HG03175 (cell line): Measurements from ENCODE around the gene MAP3K14.

ENCODE experiments used
- ATAC-seq: cut with Tn5 transposase; IDR thresholded peaks from one replicate; pipeline ENCODE4 v1.9.1; 2021; ENCODE audit warnings: mild to moderate bottlenecking, moderate library complexity; ENCODE audit not compliant: unreplicated experiment

Gene MAP3K14

DNA sequence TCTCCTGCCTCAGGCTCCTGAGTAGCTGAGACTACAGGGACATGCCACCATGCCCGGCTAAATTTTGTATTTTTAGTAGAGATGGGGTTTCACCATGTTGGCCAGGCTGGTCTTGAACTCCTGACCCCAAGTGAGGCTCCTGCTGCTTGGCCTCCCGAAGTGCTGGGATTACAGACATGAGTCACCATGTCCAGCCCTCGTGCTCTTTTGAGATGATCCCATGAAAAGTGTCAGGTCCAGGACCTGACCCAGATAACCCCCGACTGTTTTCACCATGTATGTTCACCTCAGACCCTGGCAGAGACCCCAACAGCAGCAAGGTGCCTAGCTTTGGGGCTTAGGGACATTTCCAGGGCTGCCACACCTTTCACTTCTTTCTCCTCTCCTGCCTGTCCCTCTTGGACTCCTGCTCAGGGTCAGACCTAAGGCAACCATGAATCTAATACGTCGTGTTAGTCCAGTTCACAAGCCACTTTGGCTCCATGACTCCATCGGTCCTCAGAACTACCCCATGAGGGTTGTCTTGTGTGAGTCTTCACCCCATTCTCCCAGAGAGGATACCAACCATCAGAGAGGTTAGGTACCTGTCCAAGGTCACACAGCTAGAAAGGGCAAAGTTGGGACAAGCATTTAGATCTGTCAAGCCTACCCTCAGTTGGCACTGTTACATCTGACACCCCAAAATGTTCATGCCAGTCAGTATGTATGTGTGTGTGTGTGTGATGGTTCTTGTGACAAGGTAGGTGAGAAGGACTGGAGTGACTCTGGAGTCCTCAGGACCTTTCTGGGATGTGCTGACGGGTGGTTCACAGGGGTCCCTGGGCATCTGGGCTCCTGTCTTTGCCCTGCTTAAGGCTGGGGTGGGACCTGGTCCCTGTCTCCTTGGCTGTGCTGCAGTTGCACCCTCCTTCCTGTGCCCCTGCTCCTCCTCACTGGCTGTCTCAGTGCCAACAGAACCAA, 23.1 kb upstream of the MAP3K14 start:
- no peak for ATAC-seq

DNA sequence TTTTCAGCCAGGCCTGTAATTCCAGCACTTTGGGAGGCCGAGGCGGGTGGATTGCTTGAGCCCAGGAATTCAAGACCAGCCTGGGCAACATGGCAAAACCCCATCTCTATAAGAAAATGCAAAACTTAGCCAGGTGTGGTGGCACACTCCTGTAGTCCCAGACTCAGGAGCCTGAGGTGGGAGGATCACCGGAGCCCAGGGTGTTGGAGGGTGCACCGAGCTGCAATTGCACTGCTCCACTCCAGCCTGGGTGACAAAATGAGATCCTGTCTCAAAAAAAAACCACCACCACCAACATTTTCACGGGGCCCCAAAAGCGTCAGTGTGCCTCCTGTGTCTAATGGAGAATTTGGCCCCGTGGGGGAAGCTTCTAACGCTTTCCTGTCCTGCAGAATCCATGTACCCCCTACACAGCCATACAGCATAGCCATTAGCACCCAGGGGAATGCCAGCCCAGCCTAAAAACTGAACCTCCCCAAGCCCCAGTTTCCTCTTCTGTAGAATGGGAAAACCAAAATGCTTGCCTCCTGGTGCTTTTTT, 22.2 kb upstream of the MAP3K14 start:
- ATAC-seq, result no peak

DNA sequence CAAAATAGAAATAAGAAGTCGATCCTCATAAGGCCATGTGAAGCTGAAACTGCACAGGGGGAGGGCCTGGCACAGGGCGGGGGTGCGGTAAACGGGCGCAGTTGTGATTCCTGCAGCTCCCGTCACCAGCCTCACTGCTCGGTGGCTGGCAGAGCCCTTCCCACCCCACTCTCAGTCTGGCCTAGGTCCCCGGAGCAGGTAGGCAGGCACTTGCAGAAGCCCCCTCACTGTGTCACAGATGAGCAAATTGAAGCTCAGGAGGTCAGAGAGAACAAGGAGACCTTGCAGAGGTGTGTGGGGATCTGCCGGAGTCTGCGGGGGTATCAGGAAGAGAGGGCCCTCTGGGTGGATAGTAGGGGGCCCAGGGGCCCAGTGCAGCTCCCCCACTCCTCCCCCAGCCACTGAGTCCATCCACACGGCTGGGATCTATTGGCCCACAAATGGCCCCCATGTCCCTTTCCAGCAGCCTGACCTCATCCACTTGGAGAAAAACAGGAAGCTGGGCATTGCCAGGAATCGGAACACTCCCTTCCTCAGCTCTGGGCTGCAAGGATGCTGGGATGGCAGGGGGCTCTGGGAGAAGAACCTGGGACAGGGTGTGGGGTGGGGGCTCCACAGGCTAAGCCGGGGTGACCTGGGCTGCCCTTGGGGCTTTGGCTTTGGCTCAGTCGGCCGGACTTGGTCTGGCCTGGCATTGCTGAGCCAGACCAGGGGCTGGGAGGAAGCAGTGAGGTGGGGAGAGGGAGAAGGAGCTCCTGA, 21.4 kb upstream of the MAP3K14 start:
- ATAC-seq, result no peak

DNA sequence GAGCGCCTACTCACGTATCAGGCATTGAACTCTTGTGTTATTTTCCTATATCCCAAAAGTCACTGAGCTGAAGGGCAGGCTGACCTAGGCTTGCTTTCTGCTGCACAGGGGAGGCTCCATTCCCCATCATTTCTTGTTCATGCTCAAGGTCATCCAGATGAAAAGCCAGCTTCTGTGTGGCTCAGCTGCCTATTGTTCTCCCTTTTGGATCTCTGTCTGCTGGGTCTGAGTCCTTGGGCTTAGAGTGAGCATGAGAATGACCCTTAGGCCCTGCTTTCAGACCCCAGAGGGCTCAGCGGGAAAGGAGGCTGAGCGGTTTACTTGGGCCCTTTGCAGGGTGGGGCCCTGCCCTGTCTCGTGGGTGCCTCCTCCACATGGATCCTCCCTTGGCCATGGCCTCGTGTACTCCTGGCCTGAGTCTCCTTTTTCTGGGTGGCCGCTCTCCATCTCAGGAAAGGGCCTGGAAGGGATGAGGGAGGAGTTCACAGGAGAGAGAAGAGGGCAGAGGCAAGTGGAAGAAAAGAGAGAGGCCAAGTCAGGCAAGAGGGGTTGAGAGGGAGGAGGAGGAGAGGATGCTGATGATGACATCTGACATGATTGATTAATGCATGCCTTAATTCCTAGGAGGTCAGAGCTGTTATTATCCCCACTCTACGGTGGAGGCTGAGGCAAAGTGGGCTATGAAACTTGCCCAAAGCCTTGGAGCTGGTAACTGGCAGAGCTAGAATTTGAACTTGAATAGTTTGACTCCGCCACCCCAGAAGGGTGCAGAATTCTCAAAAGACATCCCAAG, 19.8 kb upstream of the MAP3K14 start:
- ATAC-seq, result no peak

DNA sequence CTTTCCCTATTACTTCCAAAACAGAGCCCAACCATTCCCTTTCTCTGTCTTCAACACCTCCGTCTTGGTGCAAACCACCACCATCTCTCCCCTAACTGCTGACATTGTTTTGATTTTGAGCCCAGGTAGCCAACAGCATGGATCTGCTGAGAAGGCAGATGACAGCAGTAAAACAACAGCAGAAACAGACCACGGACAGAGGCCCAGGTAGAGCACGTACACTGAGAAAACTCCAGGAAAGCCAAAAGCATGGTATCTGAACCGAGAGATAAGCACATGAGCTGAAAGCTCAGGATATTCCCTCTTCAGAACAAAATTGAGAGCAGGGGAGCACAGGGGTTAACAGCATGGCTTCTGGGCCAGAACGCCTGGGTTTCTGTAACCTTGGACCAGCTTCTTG, 18.9 kb upstream of the MAP3K14 start:
- ATAC-seq, result no peak

DNA sequence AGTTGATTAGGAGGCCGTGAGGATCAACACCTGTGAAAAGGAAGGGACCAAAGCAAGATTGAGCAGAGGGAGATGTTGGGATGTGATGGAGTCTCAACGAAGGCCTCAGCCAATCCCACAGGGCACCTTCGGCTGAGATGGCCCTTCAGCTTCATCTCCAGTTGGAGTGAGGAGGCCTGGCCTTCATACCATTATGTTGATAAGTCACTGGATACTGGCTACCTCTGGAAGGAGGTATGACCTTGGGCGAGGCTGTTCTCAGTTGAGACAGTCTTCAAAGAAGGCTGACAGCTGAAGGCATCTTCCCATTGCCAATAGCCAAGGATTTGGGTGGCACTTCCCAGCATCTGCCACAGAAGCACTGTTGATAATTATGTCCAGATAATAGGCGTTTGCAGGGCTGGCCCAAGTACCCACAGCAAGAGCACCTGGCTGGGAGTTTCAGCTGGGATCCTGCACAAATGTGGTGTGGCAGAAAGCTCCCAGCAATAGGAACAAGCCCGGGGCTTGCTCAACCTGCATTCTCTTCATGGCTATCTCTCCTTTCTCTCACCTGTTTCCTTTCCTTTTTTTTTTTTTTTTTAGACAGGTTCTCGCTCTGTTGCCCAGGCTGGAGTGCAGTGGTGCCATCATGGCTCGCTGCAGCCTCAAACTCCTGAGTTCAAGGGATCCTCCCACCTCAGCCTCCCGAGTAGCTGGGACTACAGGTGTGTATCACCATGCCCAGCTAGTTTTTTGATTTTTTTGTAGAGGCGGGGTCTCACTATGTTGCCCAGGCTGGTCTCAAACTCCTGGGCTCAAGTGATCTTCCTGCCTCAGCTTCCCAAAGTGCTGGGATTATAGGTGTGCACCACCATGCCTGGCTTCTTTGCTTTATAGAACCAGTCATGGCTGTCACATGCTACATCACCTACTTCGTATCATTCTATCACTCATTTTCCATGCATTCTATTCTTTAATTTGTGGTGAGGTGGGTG, 18.2 kb upstream of the MAP3K14 start:
- ATAC-seq, result no peak

DNA sequence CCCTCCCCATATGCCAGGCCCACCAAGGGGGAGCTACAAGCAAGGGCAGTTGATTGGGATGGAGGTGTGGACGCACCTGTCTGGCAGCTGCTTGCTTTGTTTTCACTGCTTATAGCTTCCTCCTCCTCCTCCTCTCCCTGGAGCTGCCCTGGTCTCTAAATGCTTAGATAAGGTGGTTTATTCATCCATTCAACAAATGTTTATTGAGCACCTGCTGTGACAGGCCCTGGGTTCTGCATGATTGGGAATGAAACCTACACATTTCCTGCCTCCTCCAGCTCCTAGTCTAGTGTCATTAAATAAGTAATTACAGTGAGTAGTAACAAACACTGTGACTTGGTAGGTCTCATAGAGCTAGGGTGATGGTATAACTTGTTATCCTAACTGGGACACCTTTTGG, 17.4 kb upstream of the MAP3K14 start:
- ATAC-seq, result no peak

DNA sequence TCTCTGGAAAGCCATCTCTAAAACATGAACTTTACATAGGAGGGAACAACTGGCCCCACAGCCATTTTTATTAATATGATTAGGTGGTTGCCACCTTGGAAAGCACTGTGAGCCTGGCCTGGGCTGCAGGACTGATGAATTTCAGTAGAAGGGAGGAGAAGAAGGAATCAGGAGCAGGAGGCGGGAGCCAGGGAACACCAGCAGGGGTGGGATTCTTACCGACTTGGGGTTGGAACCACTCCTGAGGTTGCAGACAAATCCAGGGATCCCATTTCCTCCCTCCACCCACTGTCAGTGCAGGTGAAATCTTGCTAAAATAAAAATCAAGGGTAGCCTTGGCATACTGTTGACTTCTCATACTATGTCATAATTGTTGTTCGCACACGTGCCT, 16.9 kb upstream of the MAP3K14 start:
- no peak for ATAC-seq

DNA sequence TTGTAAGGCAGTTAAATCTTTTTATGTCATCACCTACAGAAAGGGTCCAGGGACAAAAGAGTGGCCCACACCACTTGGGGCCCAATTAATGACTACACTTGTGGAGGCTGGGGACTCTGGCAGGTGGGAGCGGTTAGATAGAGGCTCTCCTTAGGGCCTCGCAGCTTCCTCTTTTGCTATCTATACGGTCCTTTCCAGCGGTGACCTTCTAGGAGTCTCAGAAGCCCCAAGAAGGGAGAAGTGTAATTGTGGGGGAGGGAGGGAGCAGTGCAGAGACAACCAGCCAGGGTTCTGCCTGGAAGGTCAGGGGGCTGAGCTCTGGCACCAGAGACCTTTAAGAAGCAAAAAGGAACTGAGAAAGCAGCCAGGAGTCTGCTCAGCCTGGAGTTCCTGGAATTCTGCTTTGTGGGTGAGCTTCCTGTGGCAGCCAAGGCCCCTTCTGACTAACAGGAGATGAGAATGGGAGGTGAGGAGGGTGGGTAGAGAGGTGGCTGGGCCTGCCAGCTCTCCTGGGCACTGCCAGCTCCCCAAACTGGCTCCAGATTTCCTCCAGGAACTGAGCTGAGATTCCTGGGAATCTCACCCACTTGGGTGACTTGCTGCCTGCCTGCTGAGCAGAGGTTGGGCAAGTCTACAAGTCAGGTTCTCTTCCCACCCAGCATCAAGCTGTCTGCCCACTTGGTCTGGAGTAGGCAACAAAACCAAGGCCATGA, 16.3 kb upstream of the MAP3K14 start:
- peak; percentile 48 for ATAC-seq

DNA sequence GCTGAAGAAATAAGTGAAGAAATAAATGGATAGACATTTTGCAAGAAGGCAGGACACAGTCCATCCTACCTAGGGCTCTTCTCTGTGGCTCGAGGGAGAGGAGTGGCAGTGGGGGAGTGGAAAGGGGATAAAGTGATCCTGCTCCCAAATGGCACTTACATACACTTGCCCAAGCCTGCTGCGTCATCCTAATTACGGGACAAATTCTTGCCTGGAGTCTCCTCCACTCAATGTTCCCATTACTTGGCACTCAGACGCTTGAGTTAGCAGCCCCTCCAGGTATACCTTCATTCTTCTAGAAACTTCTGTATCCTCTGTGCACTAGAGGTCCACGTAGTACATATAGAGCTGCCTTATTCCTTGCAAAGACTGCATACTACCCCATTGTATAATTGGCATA, 15.7 kb upstream of the MAP3K14 start:
- no peak for ATAC-seq

DNA sequence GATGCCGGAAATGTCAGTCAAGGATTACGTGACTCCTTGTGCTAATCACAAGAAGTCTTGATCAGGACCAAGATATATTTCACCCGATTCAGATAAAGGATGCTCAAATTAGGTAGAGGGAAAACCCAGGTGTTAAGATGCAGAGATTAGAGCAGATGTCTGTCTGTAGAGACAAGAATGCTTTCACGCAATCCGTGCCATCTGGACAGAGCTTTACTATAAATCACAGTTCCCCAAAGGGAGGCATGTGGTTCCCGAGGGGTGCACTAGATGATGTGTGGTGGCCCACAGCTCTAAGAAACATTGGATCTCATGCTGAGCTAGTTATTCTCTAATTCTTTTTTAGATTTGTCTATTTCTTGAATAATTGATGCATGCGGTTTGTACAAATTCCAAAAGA, 9.8 kb upstream of the MAP3K14 start:
- no peak for ATAC-seq

DNA sequence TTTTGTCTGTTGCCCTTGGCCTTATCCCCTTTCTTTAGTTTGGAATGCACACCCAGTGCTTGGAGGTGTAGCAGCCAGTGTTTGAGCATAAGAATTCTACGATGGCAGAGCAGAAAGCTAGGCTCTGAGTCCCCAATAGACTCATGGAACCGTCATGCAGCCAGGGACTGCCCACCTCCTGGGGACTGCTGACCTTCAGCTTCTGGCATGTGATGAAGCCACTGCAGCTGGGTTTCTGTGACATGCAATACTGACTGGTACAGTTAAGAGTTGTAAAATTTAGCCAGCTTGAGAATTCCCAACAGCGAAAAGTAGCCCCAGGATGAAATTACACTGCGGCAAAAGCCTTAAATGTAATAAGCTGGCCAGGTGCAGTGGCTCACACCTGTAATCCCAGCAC, 9.0 kb upstream of the MAP3K14 start:
- no peak for ATAC-seq

DNA sequence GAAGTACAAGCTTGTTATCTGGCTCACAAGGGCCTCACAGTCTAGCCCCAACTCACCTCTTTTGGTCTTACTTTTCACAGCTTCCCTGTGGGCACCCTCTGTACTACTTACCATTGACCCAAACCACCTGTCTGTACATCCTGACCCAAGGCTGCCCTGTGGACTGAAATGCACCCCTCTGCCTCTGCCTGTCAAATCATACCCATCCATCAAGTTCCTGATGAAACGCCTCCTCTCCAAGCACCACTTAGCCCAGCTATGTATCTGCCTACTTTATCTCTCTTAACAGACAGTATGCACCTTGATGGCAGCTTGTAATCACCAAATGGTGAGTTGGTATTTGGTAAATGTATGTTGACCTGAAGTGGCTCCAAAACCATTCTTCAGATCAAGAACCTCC, 7.5 kb upstream of the MAP3K14 start:
- no peak for ATAC-seq

DNA sequence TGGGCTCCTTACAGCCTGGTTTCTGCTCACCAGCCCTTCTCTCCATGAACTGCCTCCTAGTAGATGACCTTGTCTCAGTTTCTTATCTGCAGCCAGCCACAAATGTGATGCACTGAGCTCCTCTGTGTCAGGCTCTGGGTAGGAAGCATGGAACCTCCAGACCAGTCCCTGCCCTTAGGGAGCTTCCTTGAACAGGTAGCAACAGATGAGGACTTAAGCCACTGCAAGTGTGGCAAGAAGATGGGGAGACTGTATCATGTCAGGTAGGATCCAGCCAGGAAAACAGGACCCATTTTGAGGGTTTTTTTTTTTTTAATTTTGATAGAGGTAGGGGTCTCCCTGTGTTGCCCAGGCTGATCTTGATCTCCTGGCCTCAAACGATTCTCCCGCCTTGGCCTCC, 5.3 kb upstream of the MAP3K14 start:
- no peak for ATAC-seq

DNA sequence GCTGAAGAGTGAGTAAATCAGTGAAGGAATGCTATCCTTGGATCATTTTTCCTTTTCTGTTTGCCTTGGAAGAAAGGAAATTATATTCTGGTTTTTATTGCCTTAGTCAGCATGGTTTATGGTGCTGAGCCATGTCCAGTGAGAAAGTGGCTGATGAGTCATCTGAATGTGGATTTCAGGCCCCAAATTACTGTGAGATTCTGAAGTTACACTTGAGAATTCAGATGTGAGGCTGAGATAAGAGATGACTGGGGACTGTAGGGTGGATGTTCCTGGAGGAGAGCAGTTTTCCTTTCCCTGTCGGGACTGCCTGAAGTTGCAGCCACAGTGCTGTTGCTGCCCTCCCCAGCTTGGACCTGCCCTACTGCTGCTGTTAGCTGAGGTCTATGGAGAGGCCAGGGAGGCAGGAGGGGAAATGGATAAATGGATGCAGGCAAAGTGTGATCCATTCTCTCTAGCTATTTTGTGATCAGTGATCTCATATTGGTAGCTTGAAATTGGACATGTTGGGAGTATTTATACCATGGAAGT, 4.2 kb upstream of the MAP3K14 start:
- ATAC-seq, result no peak

DNA sequence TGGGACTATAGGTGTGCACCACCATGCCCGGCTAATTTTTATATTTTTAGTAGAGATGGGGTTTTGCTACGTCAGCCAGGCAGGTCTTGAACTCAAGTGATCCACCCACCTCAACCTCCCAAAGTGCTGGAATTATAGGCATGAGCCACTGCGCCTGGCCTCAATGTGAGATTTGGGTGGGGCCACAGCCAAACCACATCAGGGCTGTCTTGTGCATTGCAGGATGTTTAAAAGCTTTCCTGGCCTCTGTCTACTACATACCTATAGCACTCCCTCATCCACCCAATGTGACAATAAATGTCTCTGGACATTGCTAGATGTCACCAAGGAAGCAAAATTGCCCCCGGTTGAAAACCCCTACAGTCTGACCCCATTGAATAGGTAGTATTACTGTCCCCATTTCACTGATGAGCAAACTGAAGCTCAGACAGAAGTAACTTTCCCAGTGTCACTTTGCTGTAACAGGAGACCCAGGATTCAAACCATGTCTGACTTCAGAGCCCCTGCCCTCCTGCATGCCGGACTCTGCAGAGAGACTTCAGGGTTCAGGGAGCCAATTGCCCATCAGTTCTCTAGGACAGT, 3.6 kb upstream of the MAP3K14 start:
- no peak for ATAC-seq

DNA sequence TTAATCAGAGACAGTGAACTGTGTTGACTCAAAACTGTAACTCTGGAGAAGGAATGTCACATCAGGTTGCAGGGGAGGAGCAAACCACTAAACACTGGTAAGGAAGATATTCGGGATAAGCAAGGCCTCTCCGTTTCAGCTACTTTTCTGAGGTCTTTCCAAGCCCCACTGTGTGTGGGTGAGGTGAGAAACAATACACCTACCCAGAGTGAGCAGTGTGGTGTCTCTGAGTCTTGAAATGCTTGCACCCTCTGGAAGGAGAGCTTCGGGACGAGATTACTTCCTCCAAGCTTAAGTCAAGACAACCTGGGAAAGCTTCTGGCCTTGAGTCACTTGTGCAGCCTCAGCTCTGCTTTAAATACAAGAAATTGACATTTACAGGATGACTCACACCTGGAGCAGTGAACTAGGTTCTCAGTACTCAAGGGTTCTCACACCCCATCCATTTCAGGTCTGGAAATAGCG, 2.5 kb upstream of the MAP3K14 start:
- ATAC-seq, result no peak

DNA sequence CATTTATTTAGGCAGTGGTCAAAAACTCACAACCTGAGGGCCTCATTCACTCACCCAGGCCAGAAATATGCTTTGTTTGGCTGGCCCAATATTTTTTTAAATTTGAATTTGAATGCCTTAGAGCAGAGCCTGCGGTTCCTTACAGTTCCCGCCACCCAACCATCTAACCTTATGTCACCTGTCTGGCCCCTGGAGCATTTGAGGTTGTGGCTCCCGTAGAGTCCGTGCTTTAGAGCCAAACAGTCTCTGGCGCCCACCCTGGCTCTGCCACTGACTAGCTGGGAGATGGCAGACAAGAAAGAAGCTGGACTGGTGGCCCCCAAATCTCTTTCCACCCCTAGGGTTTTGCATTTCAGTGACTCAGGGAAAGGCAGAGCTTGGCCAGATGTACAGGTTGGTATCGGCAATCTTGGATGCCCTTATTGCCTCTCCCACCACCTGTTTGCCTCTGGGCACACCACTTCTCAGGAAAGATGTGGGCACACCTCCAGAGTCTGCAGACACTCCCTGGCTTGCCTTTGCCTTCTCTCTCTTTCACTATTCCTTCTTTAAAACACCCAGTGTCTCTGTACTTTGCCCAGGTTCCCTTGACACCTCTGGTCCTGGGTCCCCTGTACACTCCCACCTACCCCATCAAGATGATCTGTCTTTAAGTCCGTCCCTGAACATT, 1.9 kb upstream of the MAP3K14 start:
- ATAC-seq, result no peak
